ENCODE data around the gene SOAT2.

SOAT2 gene

GRCh38 chr12:53074999-53075370 is 28.3 kb upstream of the SOAT2 start:
- Histone ChIP-seq H3K9ac (ENCODE audit: low read length in 2 of 2) (no peak overlapping the region), H3K27me3 (ENCODE audit: control insufficient read depth in 1 of 2, insufficient read depth in 2 of 2, low read length in 2 of 2) (no peaks in the 10 kb centered on the region), H3K36me3 (ENCODE audit: control insufficient read depth in 2 of 2, insufficient read depth in 2 of 2, low read length in 2 of 2) (peaks cover 20 to 35% of the 10 kb centered on the region in 2 donors), H3K27ac (ENCODE audit: low read length) (peak overlapping the region; percentile 49), H3K9me3 (ENCODE audit: control insufficient read depth in 2 of 2, low read length in 2 of 2) (no peaks in the 10 kb centered on the region), H3K4me3 (ENCODE audit: low read length in 2 of 2) (no peak overlapping the region), H3K4me1 (ENCODE audit: control insufficient read depth, insufficient read depth, low read length) (peaks cover 66% of the 10 kb centered on the region)

GRCh38 chr12:53076461-53076860 is 26.8 kb upstream of the SOAT2 start:
- no peaks in the 10 kb centered on the region for H3K27me3 ChIP-seq (ENCODE audit: control insufficient read depth in 1 of 2, insufficient read depth in 2 of 2, low read length in 2 of 2)
- peak overlapping the region in 1 of 2 donors; percentile 47 for H3K9ac ChIP-seq (ENCODE audit: low read length in 2 of 2)
- H3K4me1 ChIP-seq (ENCODE audit: control insufficient read depth, insufficient read depth, low read length): peaks cover 55% of the 10 kb centered on the region
- H3K36me3 ChIP-seq (ENCODE audit: control insufficient read depth in 2 of 2, insufficient read depth in 2 of 2, low read length in 2 of 2): peaks cover 20 to 27% of the 10 kb centered on the region in 2 donors
- H3K9me3 ChIP-seq (ENCODE audit: control insufficient read depth in 2 of 2, low read length in 2 of 2): no peaks in the 10 kb centered on the region
- no peak overlapping the region for H3K4me3 ChIP-seq (ENCODE audit: low read length in 2 of 2)
- peak overlapping the region; percentile 6 for H3K27ac ChIP-seq (ENCODE audit: low read length)

GRCh38 chr12:53077030-53077429 is 26.3 kb upstream of the SOAT2 start:
- no peaks in the 10 kb centered on the region for H3K27me3 ChIP-seq (ENCODE audit: control insufficient read depth in 1 of 2, insufficient read depth in 2 of 2, low read length in 2 of 2)
- no peak overlapping the region for H3K9ac ChIP-seq (ENCODE audit: low read length in 2 of 2)
- H3K4me3 ChIP-seq (ENCODE audit: low read length in 2 of 2): no peak overlapping the region
- H3K9me3 ChIP-seq (ENCODE audit: control insufficient read depth in 2 of 2, low read length in 2 of 2): no peaks in the 10 kb centered on the region
- H3K27ac ChIP-seq (ENCODE audit: low read length): no peak overlapping the region
- H3K36me3 ChIP-seq (ENCODE audit: control insufficient read depth in 2 of 2, insufficient read depth in 2 of 2, low read length in 2 of 2): peaks cover 20 to 27% of the 10 kb centered on the region in 2 donors
- H3K4me1 ChIP-seq (ENCODE audit: control insufficient read depth, insufficient read depth, low read length): peaks cover 49% of the 10 kb centered on the region

- H3K4me1 ChIP-seq (ENCODE audit: control insufficient read depth, insufficient read depth, low read length): peaks cover 37% of the 10 kb centered on the region
- H3K9me3 ChIP-seq (ENCODE audit: control insufficient read depth in 2 of 2, low read length in 2 of 2): no peaks in the 10 kb centered on the region
- peak overlapping the region; percentile 85 to 87 for H3K4me3 ChIP-seq (ENCODE audit: low read length in 2 of 2)
- H3K27ac ChIP-seq (ENCODE audit: low read length): peak overlapping the region; percentile 49
- no peaks in the 10 kb centered on the region for H3K27me3 ChIP-seq (ENCODE audit: control insufficient read depth in 1 of 2, insufficient read depth in 2 of 2, low read length in 2 of 2)
- peak overlapping the region; percentile 84 to 86 for H3K9ac ChIP-seq (ENCODE audit: low read length in 2 of 2)
- H3K36me3 ChIP-seq (ENCODE audit: control insufficient read depth in 2 of 2, insufficient read depth in 2 of 2, low read length in 2 of 2): peaks cover 20 to 25% of the 10 kb centered on the region in 2 donors
Measured at GRCh38 chr12:53078425-53079225, 24.7 kb upstream of the SOAT2 start.

GRCh38 chr12:53079226-53080117 is 23.8 kb upstream of the SOAT2 start, which contains the start of gene SPRYD3:
Gene SPRYD3, minus strand, starts transcription at chr12:53079390. Its CDS starts 57 bp downstream, at chr12:53079333.
- peak within 1 kb of the TSS; percentile 84 to 86 for H3K9ac ChIP-seq (ENCODE audit: low read length in 2 of 2)

GRCh38 chr12:53082637-53083175 is 20.6 kb upstream of the SOAT2 start:
- no peak overlapping the region for H3K27ac ChIP-seq (ENCODE audit: low read length)
- no peaks in the 10 kb centered on the region for H3K27me3 ChIP-seq (ENCODE audit: control insufficient read depth in 1 of 2, insufficient read depth in 2 of 2, low read length in 2 of 2)
- peaks cover 18% of the 10 kb centered on the region for H3K4me1 ChIP-seq (ENCODE audit: control insufficient read depth, insufficient read depth, low read length)
- no peak overlapping the region for H3K9ac ChIP-seq (ENCODE audit: low read length in 2 of 2)
- H3K4me3 ChIP-seq (ENCODE audit: low read length in 2 of 2): no peak overlapping the region
- no peaks in the 10 kb centered on the region for H3K36me3 ChIP-seq (ENCODE audit: control insufficient read depth in 2 of 2, insufficient read depth in 2 of 2, low read length in 2 of 2)
- no peaks in the 10 kb centered on the region for H3K9me3 ChIP-seq (ENCODE audit: control insufficient read depth in 2 of 2, low read length in 2 of 2)

More at GRCh38 chr12:53079226-53080117, 23.8 kb upstream of the SOAT2 start, which contains the start of gene SPRYD3:
- H3K4me3 ChIP-seq (ENCODE audit: low read length in 2 of 2): peak within 1 kb of the TSS; percentile 85 to 87
- peaks cover 29% of the 10 kb centered on the region for H3K4me1 ChIP-seq (ENCODE audit: control insufficient read depth, insufficient read depth, low read length)
- H3K27ac ChIP-seq (ENCODE audit: low read length): peak within 1 kb of the TSS; percentile 90
- peaks cover 18 to 20% of the 10 kb centered on the region in 2 donors for H3K36me3 ChIP-seq (ENCODE audit: control insufficient read depth in 2 of 2, insufficient read depth in 2 of 2, low read length in 2 of 2)
- no peaks in the 10 kb centered on the region for H3K9me3 ChIP-seq (ENCODE audit: control insufficient read depth in 2 of 2, low read length in 2 of 2)
- H3K27me3 ChIP-seq (ENCODE audit: control insufficient read depth in 1 of 2, insufficient read depth in 2 of 2, low read length in 2 of 2): no peaks in the 10 kb centered on the region

GRCh38 chr12:53086361-53086760 is 16.9 kb upstream of the SOAT2 start:
- H3K27ac ChIP-seq (ENCODE audit: low read length): no peak overlapping the region
- H3K36me3 ChIP-seq (ENCODE audit: control insufficient read depth in 2 of 2, insufficient read depth in 2 of 2, low read length in 2 of 2): no peaks in the 10 kb centered on the region
- no peaks in the 10 kb centered on the region for H3K9me3 ChIP-seq (ENCODE audit: control insufficient read depth in 2 of 2, low read length in 2 of 2)
- H3K4me3 ChIP-seq (ENCODE audit: low read length in 2 of 2): no peak overlapping the region
- H3K4me1 ChIP-seq (ENCODE audit: control insufficient read depth, insufficient read depth, low read length): no peaks in the 10 kb centered on the region
- H3K9ac ChIP-seq (ENCODE audit: low read length in 2 of 2): no peak overlapping the region
- no peaks in the 10 kb centered on the region for H3K27me3 ChIP-seq (ENCODE audit: control insufficient read depth in 1 of 2, insufficient read depth in 2 of 2, low read length in 2 of 2)

- Histone ChIP-seq H3K27ac (ENCODE audit: low read length) (no peak overlapping the region), H3K4me3 (ENCODE audit: low read length in 2 of 2) (no peak overlapping the region), H3K9ac (ENCODE audit: low read length in 2 of 2) (no peak overlapping the region), H3K27me3 (ENCODE audit: control insufficient read depth in 1 of 2, insufficient read depth in 2 of 2, low read length in 2 of 2) (no peaks in the 10 kb centered on the region), H3K9me3 (ENCODE audit: control insufficient read depth in 2 of 2, low read length in 2 of 2) (no peaks in the 10 kb centered on the region), H3K36me3 (ENCODE audit: control insufficient read depth in 2 of 2, insufficient read depth in 2 of 2, low read length in 2 of 2) (no peaks in the 10 kb centered on the region), H3K4me1 (ENCODE audit: control insufficient read depth, insufficient read depth, low read length) (peaks cover 7% of the 10 kb centered on the region)
Measured at GRCh38 chr12:53090105-53090504, 13.2 kb upstream of the SOAT2 start.

- Histone ChIP-seq H3K9ac (ENCODE audit: low read length in 2 of 2) (no peak overlapping the region), H3K27me3 (ENCODE audit: control insufficient read depth in 1 of 2, insufficient read depth in 2 of 2, low read length in 2 of 2) (no peaks in the 10 kb centered on the region), H3K4me3 (ENCODE audit: low read length in 2 of 2) (no peak overlapping the region), H3K9me3 (ENCODE audit: control insufficient read depth in 2 of 2, low read length in 2 of 2) (no peaks in the 10 kb centered on the region), H3K36me3 (ENCODE audit: control insufficient read depth in 2 of 2, insufficient read depth in 2 of 2, low read length in 2 of 2) (no peaks in the 10 kb centered on the region), H3K27ac (ENCODE audit: low read length) (no peak overlapping the region), H3K4me1 (ENCODE audit: control insufficient read depth, insufficient read depth, low read length) (peaks cover 7% of the 10 kb centered on the region)
Measured at GRCh38 chr12:53090554-53090953, 12.7 kb upstream of the SOAT2 start.

GRCh38 chr12:53091756-53092155 is 11.5 kb upstream of the SOAT2 start:
- no peaks in the 10 kb centered on the region for H3K36me3 ChIP-seq (ENCODE audit: control insufficient read depth in 2 of 2, insufficient read depth in 2 of 2, low read length in 2 of 2)

More at GRCh38 chr12:53091756-53092155, 11.5 kb upstream of the SOAT2 start:
- Histone ChIP-seq H3K27me3 (ENCODE audit: control insufficient read depth in 1 of 2, insufficient read depth in 2 of 2, low read length in 2 of 2) (no peaks in the 10 kb centered on the region), H3K4me1 (ENCODE audit: control insufficient read depth, insufficient read depth, low read length) (peaks cover 11% of the 10 kb centered on the region), H3K9ac (ENCODE audit: low read length in 2 of 2) (no peak overlapping the region), H3K27ac (ENCODE audit: low read length) (no peak overlapping the region), H3K4me3 (ENCODE audit: low read length in 2 of 2) (no peak overlapping the region), H3K9me3 (ENCODE audit: control insufficient read depth in 2 of 2, low read length in 2 of 2) (no peaks in the 10 kb centered on the region)

Data from stomach smooth muscle (tissue), 2 donors.